ENCODE results near the gene CLTC. TPM values are rescaled to one million over a fixed set of nuclear protein-coding genes. Genes with fewer than 3 reads are reported as not detected.

Gene CLTC
- total RNA-seq, 1 donor from 2014 or later, result 314 TPM

- Mint-ChIP-seq H3K36me3 (ENCODE audit: low read depth) (peaks cover 20% of the 10 kb centered on the region), H3K27me3 (ENCODE audit: low read depth) (no peaks in the 10 kb centered on the region), H3K9me3 (ENCODE audit: low read depth) (no peaks in the 10 kb centered on the region), H3K4me1 (ENCODE audit: low read depth) (peaks cover 36% of the 10 kb centered on the region), H3K27ac (ENCODE audit: unreplicated experiment) (peak overlapping the region; percentile 83), H3K4me3 (ENCODE audit: unreplicated experiment) (no peak overlapping the region)
- TF ChIP-seq, protein P1, sequence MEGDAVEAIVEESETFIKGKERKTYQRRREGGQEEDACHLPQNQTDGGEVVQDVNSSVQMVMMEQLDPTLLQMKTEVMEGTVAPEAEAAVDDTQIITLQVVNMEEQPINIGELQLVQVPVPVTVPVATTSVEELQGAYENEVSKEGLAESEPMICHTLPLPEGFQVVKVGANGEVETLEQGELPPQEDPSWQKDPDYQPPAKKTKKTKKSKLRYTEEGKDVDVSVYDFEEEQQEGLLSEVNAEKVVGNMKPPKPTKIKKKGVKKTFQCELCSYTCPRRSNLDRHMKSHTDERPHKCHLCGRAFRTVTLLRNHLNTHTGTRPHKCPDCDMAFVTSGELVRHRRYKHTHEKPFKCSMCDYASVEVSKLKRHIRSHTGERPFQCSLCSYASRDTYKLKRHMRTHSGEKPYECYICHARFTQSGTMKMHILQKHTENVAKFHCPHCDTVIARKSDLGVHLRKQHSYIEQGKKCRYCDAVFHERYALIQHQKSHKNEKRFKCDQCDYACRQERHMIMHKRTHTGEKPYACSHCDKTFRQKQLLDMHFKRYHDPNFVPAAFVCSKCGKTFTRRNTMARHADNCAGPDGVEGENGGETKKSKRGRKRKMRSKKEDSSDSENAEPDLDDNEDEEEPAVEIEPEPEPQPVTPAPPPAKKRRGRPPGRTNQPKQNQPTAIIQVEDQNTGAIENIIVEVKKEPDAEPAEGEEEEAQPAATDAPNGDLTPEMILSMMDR (IDR thresholded peaks at IDR 0.05), result no peak
- DNase-seq (ENCODE audit: low spot score), result no peak
Observed at GRCh38 chr17:59668816-59669215, 49.1 kb downstream of the CLTC start.

- H3K36me3 Mint-ChIP-seq (ENCODE audit: low read depth), result peaks cover 17% of the 10 kb centered on the region
- TF ChIP-seq, protein P1 (IDR thresholded peaks at IDR 0.05), result no peak
- H3K4me3 Mint-ChIP-seq (ENCODE audit: unreplicated experiment), result no peak overlapping the region
- no peak for DNase-seq (ENCODE audit: low spot score)
- no peaks in the 10 kb centered on the region for H3K9me3 Mint-ChIP-seq (ENCODE audit: low read depth)
- H3K27ac Mint-ChIP-seq (ENCODE audit: unreplicated experiment), result peak overlapping the region; percentile 83
- H3K4me1 Mint-ChIP-seq (ENCODE audit: low read depth), result peaks cover 36% of the 10 kb centered on the region
- H3K27me3 Mint-ChIP-seq (ENCODE audit: low read depth), result no peaks in the 10 kb centered on the region
Observed at GRCh38 chr17:59669411-59669810, 49.7 kb downstream of the CLTC start.

DNA sequence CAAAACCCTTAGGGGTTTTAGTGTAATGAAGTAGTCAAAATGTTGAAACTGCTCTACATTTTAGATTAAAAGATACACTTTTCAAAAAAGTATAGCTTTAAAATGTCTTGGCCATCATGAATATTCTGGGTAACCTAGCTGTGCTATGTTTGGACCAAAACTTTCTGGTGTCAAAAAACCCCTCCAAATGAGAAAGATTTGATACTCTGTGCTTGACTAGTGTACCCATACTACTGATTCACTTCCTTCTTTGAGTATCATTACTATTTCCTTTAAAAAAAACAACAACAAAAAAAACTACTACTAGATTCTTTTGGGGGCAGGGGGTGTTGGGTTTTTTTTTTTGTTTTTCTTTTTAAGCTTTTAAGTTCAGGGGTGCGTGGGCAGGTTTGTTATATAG, 50.2 kb downstream of the CLTC start:
- TF ChIP-seq, protein P1 (IDR thresholded peaks at IDR 0.05), result no peak
- Mint-ChIP-seq H3K27ac (ENCODE audit: unreplicated experiment) (peak overlapping the region; percentile 75), H3K4me1 (ENCODE audit: low read depth) (peaks cover 36% of the 10 kb centered on the region), H3K9me3 (ENCODE audit: low read depth) (no peaks in the 10 kb centered on the region), H3K4me3 (ENCODE audit: unreplicated experiment) (no peak overlapping the region), H3K27me3 (ENCODE audit: low read depth) (no peaks in the 10 kb centered on the region), H3K36me3 (ENCODE audit: low read depth) (peaks cover 18% of the 10 kb centered on the region)
- DNase-seq (ENCODE audit: low spot score), result no peak

GRCh38 chr17:59671386-59671785, 51.7 kb downstream of the CLTC start:
- Mint-ChIP-seq H3K27ac (ENCODE audit: unreplicated experiment) (peak overlapping the region; percentile 13), H3K4me1 (ENCODE audit: low read depth) (peaks cover 36% of the 10 kb centered on the region), H3K9me3 (ENCODE audit: low read depth) (no peaks in the 10 kb centered on the region), H3K27me3 (ENCODE audit: low read depth) (no peaks in the 10 kb centered on the region), H3K36me3 (ENCODE audit: low read depth) (peaks cover 18% of the 10 kb centered on the region), H3K4me3 (ENCODE audit: unreplicated experiment) (no peak overlapping the region)
- TF ChIP-seq, protein P1 (IDR thresholded peaks at IDR 0.05), result no peak
- no peak for DNase-seq (ENCODE audit: low spot score)

GRCh38 chr17:59675231-59675630, 55.5 kb downstream of the CLTC start:
- no peaks in the 10 kb centered on the region for H3K27me3 Mint-ChIP-seq (ENCODE audit: low read depth)

More at GRCh38 chr17:59675231-59675630, 55.5 kb downstream of the CLTC start:
- Mint-ChIP-seq H3K4me1 (ENCODE audit: low read depth) (peaks cover 14% of the 10 kb centered on the region), H3K4me3 (ENCODE audit: unreplicated experiment) (no peak overlapping the region), H3K9me3 (ENCODE audit: low read depth) (no peaks in the 10 kb centered on the region), H3K36me3 (ENCODE audit: low read depth) (peaks cover 28% of the 10 kb centered on the region), H3K27ac (ENCODE audit: unreplicated experiment) (no peak overlapping the region)
- TF ChIP-seq, protein P1 (IDR thresholded peaks at IDR 0.05), result no peak
- DNase-seq (ENCODE audit: low spot score), result no peak
